Endodermal cell (in vitro differentiated cells): ENCODE results near the gene TMF1. TPM values are rescaled to one million over a fixed set of nuclear protein-coding genes. Genes with fewer than 3 reads are reported as not detected.

Experiments
- DNase-seq: peaks from one replicate; pipeline ENCODE4 v3.0.0-alpha.2; 2017
- H3K27ac ChIP-seq: 2 replicates; pipeline ENCODE4 v1.5.1; 2013; ENCODE audit warnings: mild to moderate bottlenecking, low read depth, low read length, moderate library complexity
- H3K27me3 ChIP-seq: 2 replicates; pipeline ENCODE4 v1.6.1; 2013; ENCODE audit warnings: mild to moderate bottlenecking, low read length, moderate library complexity; ENCODE audit not compliant: insufficient read depth, control insufficient read depth, poor library complexity, severe bottlenecking
- H3K36me3 ChIP-seq: 2 replicates; pipeline ENCODE4 v1.7.0; 2013; ENCODE audit warnings: mild to moderate bottlenecking, low read length, moderate library complexity; ENCODE audit not compliant: control insufficient read depth, insufficient read depth
- H3K4me1 ChIP-seq: one replicate; pipeline ENCODE4 v1.7.0; 2013; ENCODE audit warnings: low read length; ENCODE audit not compliant: control insufficient read depth, insufficient read depth
- H3K4me3 ChIP-seq: 2 replicates; pipeline ENCODE4 v1.5.1; 2013; ENCODE audit warnings: mild to moderate bottlenecking, low read length, moderate library complexity
- H3K9ac ChIP-seq: 2 replicates; pipeline ENCODE4 v1.6.1; 2013; ENCODE audit warnings: mild to moderate bottlenecking, low read length, moderate library complexity; ENCODE audit not compliant: poor library complexity, severe bottlenecking; ENCODE audit errors: extremely low read depth
- H3K9me3 ChIP-seq: 2 replicates; pipeline ENCODE4 v1.6.1; 2013; ENCODE audit warnings: mild to moderate bottlenecking, low read length, moderate library complexity; ENCODE audit not compliant: control insufficient read depth
- H3K27ac Mint-ChIP-seq: 2 replicates; pipeline ENCODE4 v1.8.0; 2020; ENCODE audit warnings: mixed read lengths
- H3K27me3 Mint-ChIP-seq: 2 replicates; pipeline ENCODE4 v1.8.0; 2021; ENCODE audit warnings: mild to moderate bottlenecking, mixed read lengths; ENCODE audit not compliant: insufficient read depth
- H3K36me3 Mint-ChIP-seq: 2 replicates; pipeline ENCODE4 v1.8.0; 2020; ENCODE audit warnings: low read depth, mixed read lengths
- H3K4me1 Mint-ChIP-seq: 2 replicates; pipeline ENCODE4 v1.8.0; 2020; ENCODE audit warnings: mixed read lengths
- H3K4me3 Mint-ChIP-seq: 2 replicates; pipeline ENCODE4 v1.8.0; 2020; ENCODE audit warnings: mild to moderate bottlenecking, moderate library complexity, mixed read lengths
- H3K9me3 Mint-ChIP-seq: 2 replicates; pipeline ENCODE4 v1.8.0; 2020; ENCODE audit warnings: mild to moderate bottlenecking, mixed read lengths
- CTCF ChIP-seq: fragments of 200-600 bp; sonication (generic); conservative IDR thresholded peaks from 2 replicates; pipeline ENCODE4 v1.5.0; 2021; ENCODE audit warnings: antibody characterized with exemption, mild to moderate bottlenecking
- WGBS, 2 experiments: methylation state at CpG; one replicate each; pipeline versions ENCODE4 v1.1.5 to v1.1.7; 2013; ENCODE audit warnings: missing lambda C conversion rate in 2 of 2, mixed read lengths in 1 of 2; ENCODE audit not compliant: insufficient coverage in 1 of 2, insufficient read length in 1 of 2; 5-methylcytosine and 5-hydroxymethylcytosine counted together
- total RNA-seq, 2 donors: library from RNA; stranded (reverse); fragmentation: NEBNext Ultra II Directional in 1 of 2; extraction: Animal tissue kit (Norgen Biotek cat#: 25700) in 1 of 2; gene quantifications; 2 replicates in 1 of 2; 3 replicates in 1 of 2; pipeline ENCODE4 v1.2.1, GENCODE V29; 2021

The TMF1 gene
- total RNA-seq, 2 donors from 2014 or later = 25.6 to 31.3 TPM

DNA sequence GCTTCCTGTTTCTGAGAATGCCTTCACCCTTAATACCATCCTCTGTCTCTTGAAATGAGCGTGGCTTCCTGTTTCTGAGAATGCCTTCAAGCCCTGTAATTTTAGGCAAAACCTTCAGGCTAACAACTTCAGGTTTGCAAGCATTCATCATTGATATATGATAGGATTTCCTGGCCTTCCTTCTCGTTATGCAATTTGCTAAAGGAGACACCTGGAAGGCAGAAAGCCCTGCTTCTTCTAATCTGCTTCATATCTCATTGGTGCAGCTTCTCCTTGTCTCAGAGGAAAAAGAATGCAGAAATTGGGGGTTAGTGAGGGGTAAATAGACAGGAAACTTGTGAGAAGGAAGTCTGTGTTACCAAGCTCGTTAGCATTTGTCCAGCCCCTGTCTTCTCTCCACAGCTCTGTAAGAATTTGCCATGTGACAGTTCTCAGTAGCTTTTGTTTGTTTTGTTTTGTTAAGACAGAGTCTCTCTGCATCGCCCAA lies 39.9 kb upstream of the TMF1 start:
- no peak overlapping the region for H3K27ac Mint-ChIP-seq
- H3K27me3 Mint-ChIP-seq = no peaks in the 10 kb centered on the region
- Histone ChIP-seq H3K4me1 (peaks cover 4% of the 10 kb centered on the region), H3K27ac (no peak overlapping the region), H3K36me3 (no peaks in the 10 kb centered on the region), H3K4me3 (no peak overlapping the region), H3K9ac (no peak overlapping the region), H3K27me3 (no peaks in the 10 kb centered on the region), H3K9me3 (no peaks in the 10 kb centered on the region)
- peaks cover 12% of the 10 kb centered on the region for H3K4me1 Mint-ChIP-seq
- DNase-seq = no peak
- TF ChIP-seq CTCF = no peak
- 46 to 82% methylated on average over 3 to 4 of the region's 4 CpGs for WGBS, 2 experiments
- H3K36me3 Mint-ChIP-seq = no peaks in the 10 kb centered on the region
- no peaks in the 10 kb centered on the region for H3K9me3 Mint-ChIP-seq
- H3K4me3 Mint-ChIP-seq = no peak overlapping the region

GRCh38 chr3:69091389-69092029 lies 39.4 kb upstream of the TMF1 start:
- no peak for TF ChIP-seq CTCF
- Histone ChIP-seq H3K27me3 (no peaks in the 10 kb centered on the region), H3K9me3 (no peaks in the 10 kb centered on the region), H3K27ac (no peak overlapping the region), H3K4me3 (no peak overlapping the region), H3K9ac (no peak overlapping the region), H3K4me1 (peaks cover 4% of the 10 kb centered on the region), H3K36me3 (no peaks in the 10 kb centered on the region)
- Mint-ChIP-seq H3K9me3 (no peaks in the 10 kb centered on the region), H3K4me1 (peaks cover 12% of the 10 kb centered on the region), H3K4me3 (no peak overlapping the region), H3K27me3 (no peaks in the 10 kb centered on the region), H3K27ac (no peak overlapping the region), H3K36me3 (no peaks in the 10 kb centered on the region)
- DNase-seq = no peak
- WGBS, 2 experiments = 86 to 88% methylated on average over 4 to 5 of the region's 5 CpGs

DNA sequence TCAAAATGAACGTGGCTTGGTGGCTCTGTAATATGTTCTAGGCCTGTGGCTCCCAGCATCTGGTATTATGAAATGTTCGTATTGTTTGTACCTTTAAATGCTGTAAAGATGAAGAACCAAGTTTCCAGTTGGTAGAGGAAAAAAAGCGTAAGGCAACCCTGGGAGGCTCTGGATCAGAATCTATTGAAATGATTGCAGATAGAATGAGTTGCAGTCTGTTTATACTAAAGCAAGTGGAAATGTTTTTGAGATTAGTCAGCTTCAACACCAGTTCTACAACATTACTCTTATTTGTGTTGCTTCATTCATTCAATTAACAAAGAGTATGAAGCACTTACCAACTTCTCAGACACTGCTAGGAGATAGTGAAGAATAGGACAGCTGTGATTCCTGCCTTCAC lies 37.9 kb upstream of the TMF1 start:
- no peak for DNase-seq
- Histone ChIP-seq H3K4me1 (peaks cover 4% of the 10 kb centered on the region), H3K9ac (no peak overlapping the region), H3K27ac (no peak overlapping the region), H3K36me3 (no peaks in the 10 kb centered on the region), H3K9me3 (no peaks in the 10 kb centered on the region), H3K27me3 (no peaks in the 10 kb centered on the region), H3K4me3 (no peak overlapping the region)
- no peaks in the 10 kb centered on the region for H3K27me3 Mint-ChIP-seq
- no peak overlapping the region for H3K4me3 Mint-ChIP-seq
- WGBS, 2 experiments = 87 to 96% methylated on average over 3 of the region's 3 CpGs
- H3K36me3 Mint-ChIP-seq = no peaks in the 10 kb centered on the region
- H3K9me3 Mint-ChIP-seq = no peaks in the 10 kb centered on the region
- TF ChIP-seq CTCF = no peak
- H3K4me1 Mint-ChIP-seq = peaks cover 20% of the 10 kb centered on the region
- H3K27ac Mint-ChIP-seq = no peak overlapping the region
